NCI-H187 treated with DMSO at 0.1 percent for 48 hours (cell line): ENCODE measurements around the gene NME7.
"Not testable (repeated sequence)": the region's sequence is repeated elsewhere in the genome, so short reads cannot be mapped to it uniquely, and the experiment has no call there.

Source experiments
- DNase-seq: peaks from one replicate; lab custom pipeline; 2025; lab: John Stamatoyannopoulos, UW

The NME7 gene

DNA sequence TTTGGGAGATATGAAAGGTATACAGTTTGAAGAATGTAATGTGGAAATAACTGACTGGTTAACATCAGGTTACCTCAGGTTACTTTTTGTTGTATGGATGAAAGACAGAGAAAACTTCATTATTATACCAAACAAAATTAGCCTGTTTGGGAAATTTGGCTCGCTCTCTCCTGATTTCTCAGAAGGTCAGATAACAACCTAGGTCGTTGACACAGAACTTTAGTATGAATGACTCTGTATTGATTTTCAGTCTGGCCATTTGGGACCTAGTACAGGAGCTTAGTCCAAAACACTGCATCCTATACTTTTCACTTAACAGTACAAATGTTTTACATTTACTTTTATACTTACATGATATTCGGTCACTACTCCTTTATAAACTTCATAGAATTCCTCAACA is 132.8 kb downstream of the NME7 start:
- no peak for DNase-seq

DNA sequence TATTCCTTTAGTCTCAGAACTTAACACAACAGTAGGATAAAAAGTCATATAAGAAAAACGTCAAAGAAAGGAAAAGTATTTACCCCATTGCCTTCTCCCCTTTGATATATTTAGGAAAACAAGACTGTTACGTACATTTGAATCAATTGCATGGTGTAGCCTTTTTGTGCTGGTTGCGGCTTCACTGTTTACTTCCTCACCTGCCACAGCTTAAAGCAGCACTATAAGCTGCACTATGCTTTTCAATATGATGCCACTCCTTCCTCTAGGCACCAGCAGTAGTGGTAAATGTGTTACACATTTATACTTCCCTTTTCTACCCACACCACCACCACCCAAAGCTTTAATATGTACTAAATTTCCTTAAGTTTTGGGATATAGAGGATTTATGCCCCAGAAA is 150.0 kb downstream of the NME7 start:
- no peak for DNase-seq

DNA sequence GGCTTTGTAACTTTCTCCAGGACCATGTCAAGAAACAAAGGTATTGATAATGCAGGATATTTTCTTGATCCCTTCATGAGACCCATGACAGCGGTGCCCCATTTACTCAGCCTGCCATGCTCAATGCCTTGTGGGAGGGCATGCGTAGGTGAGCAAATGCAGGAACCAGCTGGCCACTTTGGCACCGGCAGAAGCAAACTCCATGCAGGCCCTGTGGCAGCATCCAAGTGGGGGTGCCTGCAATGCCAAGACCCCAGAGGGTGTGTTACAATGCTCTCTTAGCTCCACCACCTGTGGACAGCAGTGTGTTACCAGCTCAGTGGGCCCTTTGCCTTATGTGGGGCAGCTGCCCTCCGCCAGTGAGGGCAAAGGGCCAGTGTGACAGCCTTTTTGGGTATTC is 153.0 kb downstream of the NME7 start:
- DNase-seq = no peak

GRCh38 chr1:169212088-169212487 is 155.5 kb downstream of the NME7 start:
- no peak for DNase-seq

- no peak for DNase-seq
Measured at GRCh38 chr1:169207797-169208520, 159.6 kb downstream of the NME7 start.

DNA sequence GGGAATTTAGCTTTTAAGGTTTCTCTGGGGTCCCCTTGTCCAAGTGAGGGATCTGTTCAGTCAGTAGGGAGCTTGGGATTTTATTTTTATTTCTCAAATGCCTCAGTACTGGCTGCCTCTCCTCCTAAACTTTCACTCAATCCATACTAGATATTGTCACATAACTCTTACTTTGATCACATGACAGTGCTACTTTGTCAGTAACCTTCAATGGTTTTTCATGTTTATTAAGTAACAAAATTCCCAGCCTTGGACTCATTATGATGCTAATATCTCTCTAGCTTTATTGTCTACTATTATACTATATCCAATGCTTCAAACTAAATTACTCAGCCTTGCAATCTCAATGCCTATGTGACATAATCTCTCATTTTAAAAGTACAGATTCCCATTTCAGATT is 163.4 kb downstream of the NME7 start:
- DNase-seq = no peak

DNA sequence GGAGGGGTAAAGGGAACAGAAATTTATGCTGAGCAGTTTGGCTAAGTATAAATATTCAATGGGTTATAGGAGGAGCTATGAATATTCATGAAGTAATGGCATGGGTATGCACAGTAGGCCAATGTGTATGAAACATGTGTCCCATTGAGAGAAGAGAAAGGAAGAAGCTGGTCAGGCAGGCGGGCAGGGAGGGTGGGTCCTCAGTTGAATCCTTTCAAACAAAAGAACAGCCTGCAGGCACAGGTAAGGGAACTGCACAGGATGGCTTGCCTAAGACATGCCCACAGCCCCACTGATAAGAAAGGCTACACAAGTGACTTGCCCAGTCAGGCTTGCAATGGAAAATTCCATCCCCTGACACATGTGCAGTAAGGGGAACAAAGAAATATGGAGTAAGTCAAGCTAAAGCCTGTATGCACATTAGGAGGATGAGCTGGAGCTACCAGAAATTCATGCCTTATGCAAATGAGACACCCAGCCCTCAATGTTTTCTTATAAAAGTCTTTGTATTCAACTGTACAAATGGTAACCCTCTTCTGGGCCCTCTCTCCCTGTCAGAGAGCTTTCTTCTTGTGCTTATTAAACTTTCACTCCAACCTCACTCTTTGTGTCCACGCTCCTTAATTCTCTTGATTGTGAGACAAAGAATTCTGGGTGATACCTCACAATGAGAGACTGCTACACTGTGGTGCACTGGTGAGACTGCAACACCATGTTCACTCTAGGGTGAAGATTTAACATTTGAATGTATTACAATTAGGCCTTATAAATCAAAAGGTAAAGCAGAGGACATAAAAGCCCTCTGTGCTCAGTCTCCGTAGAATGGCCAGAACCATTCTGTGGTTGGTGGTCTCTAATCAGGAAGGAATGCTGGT is 164.6 kb downstream of the NME7 start:
- DNase-seq = no peak

DNA sequence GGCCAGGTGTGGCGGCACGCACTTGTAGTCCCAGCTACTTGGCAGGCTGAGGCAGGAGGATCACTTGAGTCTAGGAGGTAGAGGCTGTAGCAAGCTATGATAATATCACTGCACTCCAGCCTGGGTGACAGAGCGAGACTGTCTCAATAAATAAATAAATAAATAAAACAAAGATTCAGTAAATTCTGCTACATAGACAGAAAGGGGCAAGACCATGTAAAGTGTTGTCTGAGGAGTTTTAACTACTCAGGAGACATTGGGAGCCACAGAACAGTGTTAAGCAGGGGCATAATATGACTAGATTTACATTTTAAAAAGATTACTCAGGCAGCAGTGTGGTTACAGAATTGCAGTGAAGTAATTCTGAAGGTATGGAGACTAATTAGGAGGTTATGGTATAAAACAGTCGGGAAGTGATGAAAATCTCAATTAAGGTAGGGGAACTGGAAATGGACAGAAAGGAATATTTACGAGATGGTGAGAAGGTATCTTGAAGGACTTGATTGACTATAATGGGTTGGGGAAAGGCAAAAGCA is 166.4 kb downstream of the NME7 start:
- no peak for DNase-seq

- DNase-seq = no peak
Measured at GRCh38 chr1:169200319-169200718, 167.3 kb downstream of the NME7 start.

DNA sequence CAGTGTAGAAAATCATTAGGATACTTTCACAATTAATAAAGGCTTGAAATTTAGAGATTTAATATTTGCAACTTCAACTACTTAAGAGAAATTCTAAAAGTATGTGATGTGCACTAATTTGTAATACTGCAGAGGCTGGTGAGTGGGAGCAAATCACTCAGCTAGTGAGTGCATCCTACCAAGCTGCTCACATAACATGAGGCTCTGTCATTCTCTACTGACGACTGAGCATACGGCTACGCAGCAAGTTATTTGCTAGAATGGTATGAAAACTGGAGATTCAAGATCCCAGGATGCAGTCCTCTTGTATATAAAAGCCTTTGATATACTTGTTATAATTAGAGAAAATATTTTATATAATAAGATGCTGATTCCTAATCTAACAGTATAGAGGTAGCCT is 171.0 kb downstream of the NME7 start:
- DNase-seq = no peak

GRCh38 chr1:169196161-169196560 is 171.4 kb downstream of the NME7 start:
- no peak for DNase-seq

GRCh38 chr1:169193191-169193850 is 174.3 kb downstream of the NME7 start:
- DNase-seq = no peak

- DNase-seq = no peak
Measured at GRCh38 chr1:169186106-169186505, 181.5 kb downstream of the NME7 start.

- peak; percentile 57 for DNase-seq
Measured at GRCh38 chr1:169184812-169185211, 182.8 kb downstream of the NME7 start.

- DNase-seq = no peak
Measured at GRCh38 chr1:169180174-169180573, 187.4 kb downstream of the NME7 start.

DNA sequence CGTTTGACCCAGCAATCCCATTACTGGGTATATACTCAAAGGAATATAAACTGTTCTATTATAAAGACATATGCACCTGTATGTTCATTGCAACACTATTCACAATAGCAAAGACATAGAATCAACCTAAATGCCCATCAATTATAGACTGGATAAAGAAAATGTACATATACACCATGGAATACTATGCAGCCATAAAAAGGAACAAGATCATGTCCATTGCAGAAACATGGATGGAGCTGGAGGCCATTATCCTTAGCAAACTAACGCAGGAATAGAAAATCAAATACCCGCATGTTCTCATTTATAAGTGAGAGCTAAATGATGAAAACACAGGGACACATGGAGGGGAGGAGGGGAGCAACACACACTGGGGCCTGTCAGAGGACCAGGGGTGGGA is 188.2 kb downstream of the NME7 start:
- not testable (repeated sequence) for DNase-seq

DNA sequence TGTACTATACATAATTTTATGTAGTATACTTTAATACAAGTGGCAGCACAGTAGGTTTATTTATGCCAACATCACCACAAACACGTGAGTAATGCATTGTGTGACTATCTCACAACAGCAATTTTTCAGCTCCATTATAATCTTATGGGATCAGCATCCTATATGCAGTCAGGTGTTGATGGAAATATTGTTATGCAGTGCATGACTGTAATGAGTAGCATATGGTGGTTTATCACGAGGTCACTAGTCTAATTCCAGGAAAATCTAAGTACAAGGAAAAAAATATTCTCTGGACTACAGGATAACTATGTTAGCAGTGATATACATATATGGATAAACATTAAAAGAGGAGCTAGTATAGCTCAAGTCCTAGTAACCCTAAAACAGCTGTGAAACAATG is 192.1 kb downstream of the NME7 start:
- no peak for DNase-seq

DNA sequence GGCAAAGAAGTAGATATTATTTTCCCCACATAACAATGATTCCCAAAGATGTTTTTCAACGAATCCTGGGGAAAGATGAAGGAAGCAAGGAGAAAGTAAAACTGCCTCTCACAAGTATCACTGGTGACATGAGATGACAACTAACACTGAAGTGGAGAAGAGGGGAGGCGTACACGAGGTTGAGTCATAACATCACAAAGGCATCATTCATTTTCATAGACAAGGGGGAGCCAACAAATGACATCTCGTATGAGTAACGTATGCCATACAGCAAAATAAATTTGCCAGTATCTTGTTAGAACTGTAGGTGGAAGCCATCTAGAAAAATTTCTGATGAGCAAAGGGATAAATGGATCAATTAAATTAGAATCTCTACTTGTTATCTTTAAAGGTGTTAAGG is 204.5 kb downstream of the NME7 start:
- no peak for DNase-seq

- DNase-seq = no peak
Measured at GRCh38 chr1:169161496-169162194, 206.0 kb downstream of the NME7 start.

GRCh38 chr1:169160845-169161495 is 206.6 kb downstream of the NME7 start:
- DNase-seq = no peak

GRCh38 chr1:169156580-169156979 is 211.0 kb downstream of the NME7 start:
- no peak for DNase-seq
